CD4-positive, alpha-beta memory T cell (primary cell): Measurements from ENCODE around the gene HINT2. TPM values are rescaled to one million over a fixed set of nuclear protein-coding genes. Genes with fewer than 3 reads are reported as not detected.

ENCODE experiments used
- CTCF ChIA-PET: fragments of 350-600 bp; sonication (Branson Sonifier 250); formaldehyde crosslinking; loops from one replicate; lab custom pipeline; 2021; ENCODE audit warnings: inconsistent platforms; ENCODE audit not compliant: partially characterized antibody; lab: Charles Lee
- POLR2A ChIA-PET: fragments of 350-600 bp; sonication (Branson Sonifier 250); formaldehyde crosslinking; loops from one replicate; lab custom pipeline; 2021; ENCODE audit not compliant: partially characterized antibody; lab: Charles Lee
- DNase-seq, 5 donors: peaks; one replicate each; pipeline versions ENCODE4 v3.0.0 to v3.0.0-alpha.2; 2020 to 2022; ENCODE audit warnings: mixed read lengths in 1 of 5
- H3K27ac ChIP-seq: one replicate; pipeline ENCODE4 v1.7.0; 2013; ENCODE audit warnings: low read depth, low read length
- H3K27me3 ChIP-seq: 2 replicates; pipeline ENCODE4 v1.7.0; 2013; ENCODE audit warnings: mild to moderate bottlenecking, low read length, moderate library complexity; ENCODE audit not compliant: insufficient read depth
- H3K36me3 ChIP-seq: 2 replicates; pipeline ENCODE4 v1.7.0; 2013; ENCODE audit warnings: mild to moderate bottlenecking, low read length, moderate library complexity; ENCODE audit not compliant: insufficient read depth
- H3K4me1 ChIP-seq: 2 replicates; pipeline ENCODE4 v1.7.0; 2013; ENCODE audit warnings: mild to moderate bottlenecking, low read length, moderate library complexity; ENCODE audit not compliant: insufficient read depth
- H3K4me3 ChIP-seq, 2 donors: one replicate each; pipeline ENCODE4 v1.7.0; 2013; ENCODE audit warnings: low read length in 2 of 2, mild to moderate bottlenecking in 1 of 2
- H3K9me3 ChIP-seq, 2 donors: one replicate each; pipeline ENCODE4 v1.7.0; 2013; ENCODE audit warnings: low read length in 2 of 2, control low read depth in 1 of 2; ENCODE audit not compliant: control insufficient read depth in 1 of 2
- H3K27ac Mint-ChIP-seq, 7 donors: one replicate each; pipeline ENCODE4 v1.8.0; 2020 to 2021; ENCODE audit warnings: mixed read lengths in 7 of 7, mild to moderate bottlenecking in 6 of 7, inconsistent platforms in 3 of 7, moderate library complexity in 3 of 7
- H3K27me3 Mint-ChIP-seq, 2 donors: one replicate each; pipeline ENCODE4 v1.8.0; 2020 to 2021; ENCODE audit warnings: mixed read lengths in 2 of 2
- H3K36me3 Mint-ChIP-seq, 2 donors: one replicate each; pipeline ENCODE4 v1.8.0; 2020 to 2021; ENCODE audit warnings: mixed read lengths in 2 of 2, inconsistent platforms in 1 of 2, mild to moderate bottlenecking in 1 of 2
- H3K4me1 Mint-ChIP-seq, 4 donors: one replicate each; pipeline ENCODE4 v1.8.0; 2020 to 2021; ENCODE audit warnings: mixed read lengths in 4 of 4, mild to moderate bottlenecking in 1 of 4
- H3K4me3 Mint-ChIP-seq, 8 donors: one replicate each; pipeline ENCODE4 v1.8.0; 2020 to 2021; ENCODE audit warnings: mixed read lengths in 8 of 8, mild to moderate bottlenecking in 7 of 8, moderate library complexity in 6 of 8, inconsistent platforms in 3 of 8
- H3K9me3 Mint-ChIP-seq, 8 donors: one replicate each; pipeline ENCODE4 v1.8.0; 2020 to 2021; ENCODE audit warnings: mixed read lengths in 8 of 8, mild to moderate bottlenecking in 5 of 8, inconsistent platforms in 3 of 8, moderate library complexity in 1 of 8
- intact Hi-C: fragments of 100-400 bp; cut with micrococcal nuclease; formaldehyde crosslinking; loops from one replicate; pipeline ENCODE4 v1.15.1; 2023
- polyA plus RNA-seq, 2 donors: library from polyadenylated mRNA; unstranded; fragments of 300-500 nt; fragmentation: Illumina TruSeq; gene quantifications; one replicate each; pipeline ENCODE4 v1.2.3, GENCODE V29; 2021
- total RNA-seq, 2 experiments: library from RNA; stranded (reverse); gene quantifications; one replicate each; pipeline ENCODE4 v1.2.3, GENCODE V29; 2021

HINT2 gene
- total and polyA plus RNA-seq, 4 experiments from 2014 or later, result 22.9 to 111 (median 52.8) TPM

GRCh38 chr9:35792826-35793225 is 22.0 kb downstream of the HINT2 start:
- Mint-ChIP-seq H3K9me3 (peaks cover 0 to 3% (median 0%) of the 10 kb centered on the region in 8 donors), H3K27me3 (no peaks in the 10 kb centered on the region), H3K4me1 (peaks cover 7 to 12% (median 8%) of the 10 kb centered on the region in 4 donors), H3K4me3 (peak overlapping the region in 1 of 8 donors; percentile 22), H3K27ac (peak overlapping the region in 2 of 7 donors; percentile 16 to 37), H3K36me3 (peaks cover 7 to 17% of the 10 kb centered on the region in 2 donors)
- intact Hi-C loops, result no loop called here
- no peak for DNase-seq
- POLR2A ChIA-PET, result no interaction called here
- CTCF ChIA-PET, result interaction anchor here (0.6 to 1.8 kb wide), 7 partner anchors 34 to 135 kb away, joined by 3 to 10 read pairs (median 4); partner anchors contain the start of genes CCDC107 and RMRP
- Histone ChIP-seq H3K36me3 (peaks cover 1% of the 10 kb centered on the region), H3K4me3 (no peak overlapping the region), H3K27me3 (no peaks in the 10 kb centered on the region), H3K4me1 (no peaks in the 10 kb centered on the region), H3K27ac (no peak overlapping the region), H3K9me3 (no peaks in the 10 kb centered on the region)

GRCh38 chr9:35792024-35792813 is 22.6 kb downstream of the HINT2 start:
- Mint-ChIP-seq H3K27ac (no peak overlapping the region), H3K36me3 (peaks cover 13 to 22% of the 10 kb centered on the region in 2 donors), H3K4me1 (peaks cover 7 to 12% (median 8%) of the 10 kb centered on the region in 4 donors), H3K27me3 (no peaks in the 10 kb centered on the region), H3K4me3 (peak overlapping the region in 1 of 8 donors; percentile 22), H3K9me3 (peaks cover 0 to 3% (median 0%) of the 10 kb centered on the region in 8 donors)
- Histone ChIP-seq H3K36me3 (peaks cover 6% of the 10 kb centered on the region), H3K4me1 (no peaks in the 10 kb centered on the region), H3K9me3 (no peaks in the 10 kb centered on the region), H3K27me3 (no peaks in the 10 kb centered on the region), H3K4me3 (no peak overlapping the region), H3K27ac (no peak overlapping the region)
- CTCF ChIA-PET, result interaction anchor here (1.0 to 1.8 kb wide), 5 partner anchors 34 to 134 kb away, joined by 3 to 10 read pairs (median 4); partner anchors contain the start of genes CCDC107 and RMRP
- POLR2A ChIA-PET, result no interaction called here
- DNase-seq, result no peak
- intact Hi-C loops, result no loop called here

- Histone ChIP-seq H3K4me1 (no peaks in the 10 kb centered on the region), H3K9me3 (no peaks in the 10 kb centered on the region), H3K4me3 (no peak within 1 kb of the TSS), H3K27ac (no peak within 1 kb of the TSS), H3K27me3 (no peaks in the 10 kb centered on the region), H3K36me3 (peaks cover 6% of the 10 kb centered on the region)
- H3K4me3 Mint-ChIP-seq, result no peak within 1 kb of the TSS
- ChIA-PET POLR2A (no interaction called here), CTCF (interaction anchor here (1.3 to 1.8 kb wide), 2 partner anchors 87 to 91 kb away, joined by 4 to 10 read pairs; no protein-coding TSS in a partner anchor)
- intact Hi-C loops, result no loop called here
- peaks cover 7 to 12% (median 8%) of the 10 kb centered on the region in 4 donors for H3K4me1 Mint-ChIP-seq
- peak within 1 kb of the TSS in 1 of 7 donors; percentile 27 for H3K27ac Mint-ChIP-seq
- peaks cover 0 to 3% (median 0%) of the 10 kb centered on the region in 8 donors for H3K9me3 Mint-ChIP-seq
- H3K27me3 Mint-ChIP-seq, result no peaks in the 10 kb centered on the region
- H3K36me3 Mint-ChIP-seq, result peaks cover 16 to 23% of the 10 kb centered on the region in 2 donors
- DNase-seq, result no peak
Observed at GRCh38 chr9:35791297-35791921, 23.4 kb downstream of the HINT2 start, which contains the start of gene NPR2. Gene NPR2 (plus strand): TSS chr9:35791591. CDS start chr9:35792409, 818 bp downstream.

GRCh38 chr9:35790385-35791296 is 24.2 kb downstream of the HINT2 start:
- H3K9me3 ChIP-seq, result no peaks in the 10 kb centered on the region
- CTCF ChIA-PET, result interaction anchor here (0.6 to 4.0 kb wide), 38 partner anchors 8 to 233 kb away, joined by 3 to 108 read pairs (median 4); partner anchors contain the start of genes FAM221B, GBA2, HRCT1 and RGP1
- H3K36me3 ChIP-seq, result peaks cover 6% of the 10 kb centered on the region
- H3K27me3 Mint-ChIP-seq, result no peaks in the 10 kb centered on the region
- H3K4me3 ChIP-seq, result no peak overlapping the region
- H3K27ac Mint-ChIP-seq, result peak overlapping the region in 2 of 7 donors; percentile 27 to 47
- peak; percentile 58 to 69 (median 64) for DNase-seq
- H3K27ac ChIP-seq, result no peak overlapping the region
- H3K4me3 Mint-ChIP-seq, result no peak overlapping the region
- intact Hi-C loops, result loop anchor here (1.0 kb wide), 2 partner anchors 36 to 92 kb away; no protein-coding TSS in a partner anchor
- no peaks in the 10 kb centered on the region for H3K4me1 ChIP-seq
- POLR2A ChIA-PET, result interaction anchor here (1.2 to 1.5 kb wide), 4 partner anchors 36 to 143 kb away, joined by 3 to 7 read pairs (median 4); partner anchors contain the start of gene FAM221B
- H3K27me3 ChIP-seq, result no peaks in the 10 kb centered on the region
- peaks cover 0 to 3% (median 0%) of the 10 kb centered on the region in 8 donors for H3K9me3 Mint-ChIP-seq
- peaks cover 23 to 31% of the 10 kb centered on the region in 2 donors for H3K36me3 Mint-ChIP-seq
- peaks cover 7 to 12% (median 9%) of the 10 kb centered on the region in 4 donors for H3K4me1 Mint-ChIP-seq

- Mint-ChIP-seq H3K27me3 (no peaks in the 10 kb centered on the region), H3K4me1 (peaks cover 7 to 12% (median 10%) of the 10 kb centered on the region in 4 donors), H3K36me3 (peaks cover 26 to 32% of the 10 kb centered on the region in 2 donors), H3K27ac (peak overlapping the region in 1 of 7 donors; percentile 47), H3K4me3 (no peak overlapping the region), H3K9me3 (peaks cover 0 to 3% (median 0%) of the 10 kb centered on the region in 8 donors)
- Histone ChIP-seq H3K4me3 (no peak overlapping the region), H3K27ac (no peak overlapping the region), H3K4me1 (no peaks in the 10 kb centered on the region), H3K36me3 (peaks cover 6% of the 10 kb centered on the region), H3K27me3 (no peaks in the 10 kb centered on the region), H3K9me3 (no peaks in the 10 kb centered on the region)
- DNase-seq, result no peak
- intact Hi-C loops, result loop anchor here (1.0 kb wide), 2 partner anchors 36 to 92 kb away; no protein-coding TSS in a partner anchor
- ChIA-PET POLR2A (interaction anchor here (1.2 to 1.5 kb wide), 4 partner anchors 36 to 142 kb away, joined by 3 to 7 read pairs (median 4); partner anchors contain the start of gene FAM221B), CTCF (interaction anchor here (0.6 to 4.0 kb wide), 40 partner anchors 8 to 234 kb away, joined by 3 to 108 read pairs (median 4); partner anchors contain the start of genes FAM221B, GBA2, HRCT1 and RGP1)
Observed at GRCh38 chr9:35790025-35790384, 24.8 kb downstream of the HINT2 start.

GRCh38 chr9:35789541-35789940 is 25.3 kb downstream of the HINT2 start:
- Histone ChIP-seq H3K27ac (no peak overlapping the region), H3K9me3 (no peaks in the 10 kb centered on the region), H3K27me3 (no peaks in the 10 kb centered on the region), H3K4me1 (no peaks in the 10 kb centered on the region), H3K36me3 (peaks cover 6% of the 10 kb centered on the region), H3K4me3 (no peak overlapping the region)
- Mint-ChIP-seq H3K27ac (peak overlapping the region in 1 of 7 donors; percentile 36), H3K4me1 (peaks cover 6 to 12% (median 10%) of the 10 kb centered on the region in 4 donors), H3K4me3 (no peak overlapping the region), H3K36me3 (peaks cover 29 to 36% of the 10 kb centered on the region in 2 donors), H3K9me3 (peaks cover 0 to 3% (median 0%) of the 10 kb centered on the region in 8 donors), H3K27me3 (no peaks in the 10 kb centered on the region)
- no peak for DNase-seq
- intact Hi-C loops, result no loop called here
- ChIA-PET POLR2A (interaction anchor here (1.2 to 1.5 kb wide), 4 partner anchors 37 to 142 kb away, joined by 3 to 7 read pairs (median 4); partner anchors contain the start of gene FAM221B), CTCF (interaction anchor here (0.6 to 4.0 kb wide), 33 partner anchors 7 to 234 kb away, joined by 3 to 108 read pairs (median 5); partner anchors contain the start of genes FAM221B, HRCT1, SPAG8 and TMEM8B)
